Right kidney (tissue), 1 donor: ENCODE data around the gene ASB10.
A peak's percentile ranks its signal among the peaks of the same experiment; 100 is the strongest.

ENCODE experiments used
- DNase-seq: peaks from one replicate; pipeline ENCODE4 v3.0.0-alpha.2; 2016

The ASB10 gene

DNA sequence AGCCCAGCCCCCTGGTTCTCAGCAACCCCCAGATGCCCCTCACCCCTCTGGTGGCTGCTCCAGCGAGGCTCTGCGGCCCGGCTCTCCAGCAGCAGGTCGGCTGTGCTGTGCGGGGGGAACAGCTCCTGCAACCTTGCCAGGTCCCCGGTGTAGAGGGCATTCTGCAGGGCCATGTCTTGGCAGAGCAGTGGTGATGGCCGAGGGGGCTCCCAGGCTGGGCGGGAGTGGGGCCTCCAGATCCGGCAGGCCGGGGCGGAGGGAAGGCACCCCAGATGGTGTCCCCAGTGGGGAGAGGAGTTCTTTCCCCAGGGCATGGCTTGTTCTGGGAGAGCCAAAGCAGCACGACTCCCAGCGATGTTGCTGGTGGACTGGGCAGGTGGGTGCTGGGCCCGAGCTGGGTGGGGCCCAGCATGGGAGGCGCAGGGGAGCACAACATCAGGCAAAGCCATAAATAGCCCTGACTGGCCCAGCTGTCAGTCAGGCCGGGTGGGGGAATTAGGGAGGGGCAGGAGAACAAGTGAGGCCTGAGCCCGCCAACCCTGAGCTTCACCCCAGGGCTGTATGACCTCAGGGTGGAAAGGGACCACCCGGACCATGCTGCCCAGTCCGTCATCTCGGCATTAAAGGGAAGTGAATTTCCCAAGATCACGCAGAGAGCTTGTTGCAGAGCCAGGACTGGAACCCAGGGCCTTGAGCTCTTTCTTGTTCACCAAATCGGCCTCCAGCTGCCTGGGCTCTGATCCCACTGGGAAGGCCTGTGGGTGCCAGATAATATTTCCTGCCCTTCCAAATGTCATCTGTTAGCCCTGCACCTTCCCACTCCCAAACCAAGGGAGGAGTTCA lies 580 bp upstream of the ASB10 start:
- no peak for DNase-seq

DNA sequence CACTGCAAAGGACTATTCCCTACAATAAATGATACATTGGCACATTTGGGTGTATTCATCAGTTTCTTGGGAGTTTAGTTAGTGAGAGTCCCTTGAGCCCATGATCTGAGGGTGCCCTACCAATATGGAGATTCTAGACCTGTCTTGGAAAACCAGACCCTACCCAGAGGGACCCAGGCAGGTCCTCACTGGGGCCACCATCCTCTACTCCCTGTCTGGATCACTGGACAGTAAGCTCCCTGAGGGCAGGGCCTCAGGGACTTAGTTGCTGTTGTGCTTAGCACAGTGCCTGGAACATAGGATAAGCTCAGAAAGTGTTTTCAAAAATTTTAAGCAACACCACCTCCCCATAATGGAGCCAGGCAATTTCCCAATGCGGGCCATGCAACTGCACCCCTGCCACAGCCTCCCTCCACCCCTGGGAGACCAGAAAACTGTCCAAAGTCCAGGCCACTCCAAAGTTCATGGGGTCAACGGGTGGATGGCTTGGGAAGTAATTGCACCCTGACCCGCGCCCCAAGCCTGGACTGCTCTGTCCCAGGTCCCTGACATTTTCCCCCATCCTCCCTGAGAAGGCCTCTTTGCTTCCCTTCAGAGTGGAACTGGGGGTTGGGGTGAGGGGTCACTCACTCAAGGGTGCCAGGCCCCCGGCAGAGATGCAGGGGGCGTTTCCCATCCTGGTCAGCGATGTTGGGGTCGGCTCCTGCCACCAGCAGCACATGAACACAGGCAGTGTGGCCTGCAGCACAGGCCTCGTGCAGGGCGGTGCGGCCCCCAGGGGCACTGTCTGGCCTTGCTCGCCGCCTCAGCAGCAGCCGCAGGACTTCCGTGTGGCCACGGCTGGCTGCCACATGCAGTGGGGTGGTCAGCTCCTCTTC lies 1.0 kb downstream of the ASB10 start:
- DNase-seq, result no peak

DNA sequence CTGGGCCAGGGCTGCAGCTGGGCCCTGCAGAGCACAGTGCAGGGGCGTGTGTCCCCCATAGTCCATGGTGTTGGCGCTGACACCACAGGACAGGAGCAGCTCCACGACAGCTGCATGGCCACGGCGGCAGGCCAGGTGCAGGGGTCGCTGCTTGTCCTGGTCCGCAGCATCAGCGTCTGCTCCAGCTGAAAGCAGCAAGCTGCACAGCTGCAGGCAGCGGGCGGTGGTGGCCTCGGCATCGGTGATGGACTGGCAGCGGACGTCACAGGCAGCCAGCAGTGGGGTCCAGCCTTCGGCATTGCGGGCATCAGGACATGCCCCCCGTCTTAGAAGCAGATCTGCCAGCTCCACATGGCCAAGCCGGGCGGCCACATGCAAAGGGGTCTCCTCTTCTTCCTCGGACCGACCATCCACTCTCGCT lies 6.0 kb downstream of the ASB10 start:
- DNase-seq, result no peak

DNA sequence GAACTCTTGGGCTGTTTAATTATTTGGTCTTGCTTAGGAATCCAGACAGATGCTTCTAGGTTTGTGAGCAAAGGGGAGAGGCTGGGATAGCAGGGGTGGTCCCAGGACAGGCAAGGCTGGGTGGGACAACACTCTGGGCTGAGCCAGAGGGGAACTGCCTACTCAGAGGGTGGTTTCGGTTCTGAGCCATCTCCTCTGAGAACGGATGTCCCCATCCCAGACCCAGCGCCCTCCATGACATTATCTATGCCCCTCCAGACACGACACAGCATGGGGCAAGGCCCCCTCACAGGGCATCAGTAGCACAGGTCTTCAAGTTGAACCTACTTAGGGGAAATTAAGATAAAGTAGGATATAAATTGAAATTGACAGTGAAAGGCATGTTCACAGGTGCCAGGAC lies 7.1 kb downstream of the ASB10 start:
- DNase-seq, result no peak

DNA sequence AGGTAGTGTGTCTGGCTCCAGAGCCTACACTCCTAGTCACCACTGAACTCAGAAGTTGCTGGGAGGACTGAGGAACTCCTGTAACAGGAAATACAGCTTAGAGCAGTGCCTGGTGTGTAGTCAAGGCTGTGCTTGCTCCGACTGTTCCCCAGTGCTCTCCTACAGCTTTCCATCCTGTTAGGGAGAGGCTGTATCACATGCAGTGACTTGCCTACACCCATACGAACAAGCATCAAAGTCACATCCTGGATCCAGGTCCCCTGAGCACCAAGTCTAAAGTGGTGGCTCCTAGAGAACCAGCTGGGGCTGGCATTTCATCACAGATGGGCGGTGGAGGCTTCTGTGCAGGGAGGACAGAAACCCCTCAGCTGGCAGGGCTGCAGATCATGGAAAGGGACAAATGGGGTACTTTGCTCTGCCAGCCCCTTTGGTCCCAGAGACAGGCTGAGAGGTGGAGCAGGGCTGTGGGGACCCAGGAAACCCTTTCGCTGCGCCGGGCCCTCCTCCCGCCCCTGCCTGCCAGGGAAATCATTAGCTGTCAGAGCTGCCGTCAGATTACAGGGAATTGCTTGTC lies 7.7 kb downstream of the ASB10 start:
- no peak for DNase-seq

DNA sequence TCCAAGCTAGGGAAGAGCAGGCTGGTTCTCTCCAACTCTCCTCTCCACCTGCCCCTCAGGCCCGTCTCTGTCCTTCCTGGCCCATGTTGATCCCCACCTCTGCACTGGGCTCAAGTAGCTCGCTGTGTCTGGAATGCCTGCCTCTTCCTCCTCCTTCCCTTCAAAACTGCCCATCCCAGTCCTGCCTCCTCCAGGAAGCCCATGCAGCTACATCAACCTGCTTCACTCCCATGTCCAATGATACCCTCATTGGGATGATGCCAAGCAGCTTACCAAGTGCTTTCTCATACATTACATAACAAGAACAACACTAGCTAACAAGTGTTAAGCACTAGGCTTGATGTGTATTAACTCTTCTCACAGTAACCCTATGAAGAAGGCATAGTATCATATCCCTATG lies 8.2 kb downstream of the ASB10 start:
- DNase-seq, result no peak

DNA sequence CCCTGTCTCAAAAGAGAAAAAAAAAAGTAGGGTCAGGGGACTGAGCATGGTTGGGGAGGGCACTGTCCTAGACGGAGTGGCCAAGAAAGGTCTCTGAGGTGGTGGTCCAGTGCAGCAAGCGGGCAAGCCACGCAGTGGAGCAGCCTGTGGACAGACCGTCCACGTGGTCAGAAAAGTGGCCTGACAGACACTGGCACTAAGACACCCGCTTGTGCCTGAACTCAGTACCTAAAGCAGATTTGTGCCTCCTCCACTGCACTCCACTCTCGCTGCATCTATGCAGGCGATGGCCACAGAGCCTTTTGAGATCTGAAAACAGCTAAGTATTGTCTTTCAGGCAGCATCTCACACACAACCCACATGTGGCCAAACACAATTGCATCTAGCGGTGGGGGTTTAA lies 8.8 kb downstream of the ASB10 start:
- DNase-seq, result no peak

DNA sequence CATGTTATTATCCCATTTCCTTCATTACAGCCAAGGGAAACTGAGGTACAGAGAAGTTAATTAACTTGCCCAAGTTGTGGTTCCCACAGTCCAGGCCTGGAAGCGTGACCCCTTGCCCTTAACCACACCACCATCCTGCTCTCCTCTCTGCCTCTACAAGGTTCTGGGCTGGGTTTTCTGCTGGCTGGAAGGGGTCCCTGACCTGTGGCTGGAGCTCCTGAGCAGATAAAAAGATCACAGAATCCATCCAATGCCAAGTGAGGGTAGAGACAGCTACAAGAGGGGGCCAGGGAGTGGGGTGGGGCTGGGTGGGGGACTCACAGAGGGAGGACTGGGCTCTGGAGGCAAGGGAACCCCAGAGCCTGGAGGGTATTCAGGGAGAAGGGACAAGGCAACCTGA lies 9.7 kb downstream of the ASB10 start:
- no peak for DNase-seq

DNA sequence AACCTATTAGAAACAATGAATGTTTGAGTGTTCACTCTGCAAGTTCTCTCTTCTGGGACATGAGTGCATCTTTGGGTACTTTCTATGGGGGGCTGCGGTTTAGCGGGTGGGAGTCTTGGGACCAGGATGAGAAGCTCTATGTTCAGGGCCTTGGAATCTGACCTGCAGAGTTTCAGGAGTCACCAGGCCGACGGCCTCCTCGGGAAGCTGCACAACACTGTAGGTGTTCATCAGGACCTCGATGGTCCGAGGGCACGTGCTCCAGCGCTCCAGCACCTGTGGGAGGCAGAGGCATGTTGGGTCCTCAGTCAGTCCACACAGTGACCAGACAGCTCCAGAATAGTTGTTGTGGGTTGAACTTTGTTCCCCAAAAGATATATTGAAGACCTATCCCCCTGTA lies 10.6 kb downstream of the ASB10 start:
- no peak for DNase-seq

DNA sequence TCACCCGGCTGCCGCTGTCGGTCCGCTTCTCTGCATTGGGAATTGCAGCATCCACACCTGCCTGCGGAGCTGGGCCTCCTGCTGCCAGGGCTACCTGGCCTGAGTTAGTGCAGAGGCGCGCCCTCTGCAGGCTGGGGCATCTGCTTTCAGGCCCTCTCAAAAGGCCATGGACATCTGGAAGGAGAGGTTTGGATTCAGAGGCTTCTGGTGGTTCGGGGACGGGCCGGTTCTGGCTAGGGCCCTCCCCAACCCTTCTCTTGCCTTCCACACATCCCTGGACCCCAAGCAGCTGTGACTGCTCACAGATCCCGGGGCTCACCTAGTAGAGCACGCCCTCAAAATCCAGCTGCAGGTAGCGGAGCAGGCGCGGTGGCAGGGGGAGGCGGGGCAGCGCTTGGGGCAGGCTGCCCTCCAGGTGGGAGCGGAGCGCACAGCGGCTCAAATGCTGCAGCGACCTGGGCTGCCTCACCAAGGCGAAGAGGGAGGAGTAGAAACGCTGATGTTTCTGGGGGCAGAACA lies 11.2 kb downstream of the ASB10 start:
- no peak for DNase-seq

DNA sequence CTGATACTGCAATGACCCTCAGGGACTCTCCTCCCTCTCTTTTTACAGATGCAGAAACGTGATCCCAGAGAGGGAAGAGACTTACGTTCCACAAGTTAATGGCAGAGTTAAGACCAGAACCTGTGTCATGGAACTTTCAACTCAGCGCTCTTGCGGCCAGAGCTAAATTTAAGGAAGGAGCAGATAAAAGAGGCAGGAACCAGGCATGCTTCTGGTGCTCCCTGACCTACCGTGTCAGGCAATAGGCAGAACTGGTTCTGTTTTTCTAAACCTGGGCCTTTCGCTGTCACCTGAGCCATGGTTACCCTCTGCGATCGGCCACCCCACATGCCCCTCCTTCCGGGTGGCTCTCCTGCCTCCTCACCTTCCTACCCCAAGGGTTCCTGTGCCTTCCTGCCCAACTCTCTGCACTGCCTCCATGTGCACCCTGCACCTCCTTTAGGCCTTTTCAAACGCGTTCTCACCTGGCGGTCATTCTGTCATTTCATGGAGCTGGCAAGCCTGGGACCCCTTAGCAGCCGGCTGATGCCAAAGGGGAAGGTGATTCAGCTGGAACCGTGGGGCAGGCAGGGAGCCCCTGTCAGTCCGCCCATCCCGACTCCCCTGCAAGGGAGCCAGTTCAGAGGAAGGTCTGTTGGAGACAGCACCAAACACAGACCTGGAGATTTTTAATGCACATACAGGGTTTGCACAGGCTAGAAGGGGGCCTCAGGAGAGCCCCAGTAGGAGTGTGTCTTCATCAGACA lies 11.8 kb downstream of the ASB10 start:
- DNase-seq, result no peak

DNA sequence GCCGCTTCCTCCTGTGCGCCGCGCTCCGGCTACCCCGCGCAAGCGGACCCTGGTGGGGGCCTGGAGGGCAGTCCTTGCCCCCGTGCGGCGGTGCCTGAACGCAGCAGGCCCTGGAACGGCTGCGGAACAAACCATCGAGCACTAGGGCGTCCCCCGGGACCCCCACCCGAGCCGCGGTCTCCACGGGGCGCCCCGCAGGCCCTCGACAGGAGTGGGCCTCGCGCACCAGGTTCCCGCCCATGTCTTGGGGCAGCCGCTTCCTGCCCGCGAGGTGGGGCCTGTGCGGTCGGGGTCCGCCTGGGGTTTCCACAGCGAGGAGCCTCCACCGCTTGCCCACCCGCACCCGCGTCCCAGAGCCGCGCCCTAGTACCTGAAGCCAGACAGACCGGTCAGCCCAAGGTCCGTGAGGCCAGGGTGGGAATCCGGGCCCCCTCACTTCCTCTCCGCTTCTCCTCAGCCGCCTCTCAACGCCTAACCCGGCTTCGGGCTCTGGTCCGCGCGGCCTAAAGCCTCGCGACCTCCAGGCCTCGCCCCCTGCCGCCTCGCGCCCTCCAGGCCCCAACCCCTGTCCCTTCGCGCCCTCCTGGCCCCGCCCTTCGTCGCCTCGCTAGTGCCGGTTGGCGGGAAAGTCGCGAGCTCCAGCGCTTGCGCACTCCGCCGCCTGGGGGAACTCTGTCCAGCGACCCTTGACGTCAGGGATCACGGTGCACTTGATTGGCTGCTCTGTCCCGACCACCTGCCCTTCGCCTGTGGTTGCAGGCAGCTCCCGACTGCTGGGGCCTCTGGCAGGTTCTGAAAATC lies 12.6 kb downstream of the ASB10 start:
- no peak for DNase-seq

DNA sequence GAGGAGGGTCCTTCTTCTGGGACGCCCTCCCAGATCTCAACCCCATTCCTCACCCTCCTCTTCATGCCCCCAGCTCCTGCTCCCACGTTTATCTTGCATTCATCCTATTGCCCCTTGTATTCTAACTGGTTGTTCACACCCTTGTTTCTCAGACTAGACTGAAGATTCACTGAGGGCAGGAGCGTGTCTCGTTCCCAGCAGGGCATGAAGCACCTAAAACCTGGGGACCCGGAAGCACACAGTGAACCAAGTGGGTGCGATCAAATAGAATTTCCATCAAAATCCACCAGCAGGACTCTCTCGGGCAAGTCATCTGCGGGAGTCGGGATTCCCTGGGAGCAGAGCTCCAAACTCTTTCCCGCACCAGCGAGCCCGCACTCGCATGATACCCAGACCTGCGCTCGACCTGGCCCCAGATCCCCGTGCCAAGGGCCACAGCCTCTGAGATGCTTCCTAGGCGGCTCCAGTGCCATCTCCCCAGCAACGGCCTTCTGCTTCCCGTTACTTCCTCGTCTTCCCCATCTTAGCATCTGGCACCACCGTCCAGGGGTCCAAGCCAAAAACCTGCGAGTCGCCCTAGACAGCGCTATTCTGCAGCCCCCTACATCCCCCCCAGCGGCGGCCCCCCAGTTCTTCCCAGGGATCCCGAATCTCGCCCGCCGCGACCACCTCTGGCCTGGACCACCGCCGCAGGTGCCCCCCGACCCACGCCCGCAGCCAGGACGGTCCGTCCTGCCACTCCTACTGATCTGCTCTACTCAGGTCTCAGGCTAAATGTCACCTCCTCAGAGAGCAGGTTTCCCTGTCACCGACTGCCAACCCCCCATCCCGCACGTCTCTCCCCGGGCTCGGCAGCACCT lies 13.4 kb downstream of the ASB10 start:
- DNase-seq, result no peak

DNA sequence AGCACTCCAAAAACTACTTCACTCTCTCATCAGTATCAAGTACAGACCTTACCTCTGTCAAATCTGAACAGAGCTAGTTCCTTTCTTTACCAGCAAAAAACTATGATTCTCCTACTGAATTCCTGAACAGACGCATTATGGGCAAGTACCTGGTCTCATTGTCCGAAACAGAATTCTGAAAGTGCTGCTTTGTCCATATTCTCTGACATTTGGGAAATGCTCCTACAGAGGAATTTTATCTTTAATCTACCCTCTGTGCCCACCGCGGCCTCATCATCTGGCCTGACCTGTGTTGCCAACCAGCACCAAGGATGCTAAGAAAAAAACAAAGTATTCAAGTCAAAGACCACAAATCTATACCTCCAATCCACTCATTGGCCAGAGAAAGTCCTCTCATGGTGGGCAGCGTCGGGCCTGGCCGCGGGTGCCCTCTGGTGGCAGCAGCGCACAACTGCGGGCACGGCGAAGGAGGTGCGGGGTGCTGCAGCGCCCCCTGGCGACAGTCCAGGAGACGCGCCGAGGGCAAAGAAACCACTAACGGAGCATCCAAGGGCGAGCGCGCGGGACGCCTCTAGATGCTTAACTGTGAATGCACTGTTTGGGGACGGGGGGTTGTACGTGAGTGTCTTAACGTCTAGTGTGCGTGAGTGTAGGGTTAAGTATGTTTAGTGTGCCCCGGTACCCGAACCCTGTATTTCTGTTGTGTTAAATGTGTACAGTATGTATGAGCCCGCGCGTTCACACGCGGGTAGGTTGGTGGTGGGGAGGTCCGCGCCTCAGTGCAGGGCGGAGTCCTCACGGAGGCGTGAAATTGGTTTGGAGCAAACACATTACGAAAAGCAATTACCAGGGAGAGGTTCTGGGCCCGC lies 14.5 kb downstream of the ASB10 start:
- peak; percentile 73 for DNase-seq

DNA sequence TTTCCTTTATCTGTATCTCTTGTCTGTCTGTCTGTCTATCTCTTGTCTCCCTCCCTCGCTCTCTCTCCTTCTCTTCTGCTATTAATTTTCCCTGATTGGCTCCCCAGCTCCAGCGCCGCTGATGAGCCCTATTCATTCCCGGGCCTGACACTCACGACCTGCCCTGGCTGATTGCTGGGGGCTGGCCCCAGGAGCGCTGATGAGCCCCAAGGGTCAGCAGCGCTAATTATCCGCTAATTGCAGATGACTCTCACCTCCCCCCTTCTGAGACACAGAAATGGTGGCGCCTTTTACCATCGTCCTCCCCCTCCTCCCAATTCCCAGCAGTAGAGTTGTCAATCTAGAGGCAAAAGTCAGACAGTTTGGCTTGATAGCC lies 18.3 kb downstream of the ASB10 start:
- no peak for DNase-seq

DNA sequence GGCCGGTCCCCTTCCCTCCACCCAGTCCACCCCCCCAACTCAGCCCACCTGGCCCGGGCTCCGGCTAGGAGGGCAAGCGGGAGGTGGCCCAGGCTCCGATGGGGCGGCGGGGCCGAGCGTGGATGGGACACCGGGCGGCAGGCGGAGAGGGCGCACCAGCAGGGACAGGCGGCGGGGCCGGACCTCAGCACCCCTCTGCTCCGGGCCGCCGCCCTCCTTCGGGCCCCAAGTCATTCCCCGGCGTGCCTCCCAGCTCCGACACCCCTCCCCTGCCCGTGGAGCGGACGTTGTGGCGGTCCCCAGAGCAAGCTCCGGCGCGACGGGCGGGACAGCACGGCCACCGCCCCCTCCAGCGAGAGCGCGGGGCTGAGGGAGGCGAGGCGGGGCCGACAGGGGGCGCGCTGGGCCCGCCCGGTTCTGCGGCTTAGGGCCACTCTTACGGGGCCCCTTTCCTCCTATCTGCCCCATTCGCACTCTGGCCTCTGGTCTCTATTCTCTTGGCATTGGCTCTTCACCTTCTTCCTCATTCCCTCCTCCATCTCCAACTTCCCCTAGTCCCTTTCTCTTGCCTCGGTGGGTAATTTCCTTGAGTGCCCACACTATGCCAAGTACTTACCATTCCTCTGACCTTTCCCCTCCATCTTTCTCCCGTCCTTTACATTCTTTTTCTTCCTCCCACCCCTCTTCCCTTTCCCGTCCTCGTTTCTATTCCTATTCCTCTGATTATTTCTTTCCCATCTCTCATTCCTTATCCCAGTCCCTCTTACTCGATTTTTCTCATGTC lies 18.9 kb downstream of the ASB10 start:
- peak; percentile 75 for DNase-seq

DNA sequence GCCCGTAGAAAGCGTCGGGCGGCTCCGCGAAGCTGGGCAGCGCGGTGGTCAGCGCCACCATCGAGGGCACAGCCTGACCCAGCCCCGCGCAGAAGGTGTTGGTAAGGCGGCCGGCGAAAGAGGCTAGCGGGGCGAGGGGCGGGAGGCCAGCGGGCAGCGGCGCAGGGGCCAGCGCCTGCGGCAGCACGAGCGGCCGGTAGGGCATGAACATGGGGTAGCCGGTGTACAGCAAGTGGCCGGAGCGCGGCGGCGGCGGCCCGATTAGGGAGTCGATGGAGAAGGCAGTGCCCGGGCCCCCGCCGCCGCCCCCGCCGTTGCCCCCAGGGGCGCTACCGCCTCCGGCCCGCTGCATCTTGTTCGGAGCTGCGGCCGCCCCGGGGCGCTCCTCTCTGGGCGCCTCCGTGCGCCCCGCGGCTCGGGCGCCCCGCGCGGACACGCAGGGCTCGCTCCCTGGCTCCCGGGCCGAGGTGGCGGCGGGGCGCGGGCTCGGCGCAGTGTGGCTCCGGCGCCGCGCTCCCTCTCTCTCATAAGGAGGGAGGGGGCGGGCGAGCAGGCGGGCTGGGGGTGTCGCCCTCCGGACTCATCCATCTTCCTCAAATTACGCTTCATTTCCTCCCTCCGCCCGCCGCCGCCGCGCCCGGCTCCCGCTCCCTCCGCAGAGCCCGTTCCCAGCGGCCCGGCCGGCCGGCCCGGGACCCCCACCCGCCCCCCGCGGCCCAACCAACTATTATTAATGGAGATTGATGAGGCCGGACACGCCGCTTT lies 19.7 kb downstream of the ASB10 start, which contains the start of gene GBX1:
TSS of gene GBX1 (minus strand) at position 498 of the 765 bp plus-strand sequence. CDS start at position 352, 146 bp downstream.
- DNase-seq, result no peak
